K562 (cell line): ENCODE measurements around the gene RIC3. TPM values are rescaled to one million over a fixed set of nuclear protein-coding genes. Genes with fewer than 3 reads are reported as not detected.

ENCODE experiments used
- ATAC-seq: fragments of 200-7000 bp; cut with Tn5 transposase; 3 replicates; pipeline ENCODE4 v1.9.1; 2020; ENCODE audit warnings: moderate library complexity
- BruUV-seq: library from RNA; stranded (reverse); fragments of 400-500 nt; replicated peaks from 2 replicates; lab custom pipeline; 2021; lab: Mats Ljungman, UMichigan
- CTCF ChIA-PET: fragments of 300-600 bp; formaldehyde crosslinking; extraction: SDS; loops from one replicate; lab custom pipeline; 2021; ENCODE audit warnings: low intra/inter-chr PET ratio; lab: Yijun Ruan, JAX
- POLR2A ChIA-PET: fragments of 300-600, 350-650 bp; sonication (Branson Sonifier 250); formaldehyde crosslinking; extraction: SDS; loops from one replicate; lab custom pipeline; 2021; ENCODE audit warnings: antibody characterized with exemption, inconsistent platforms; lab: Yijun Ruan, JAX
- DNase-seq, 4 experiments: peaks; one replicate each; pipeline versions ENCODE4 v3.0.0 to v3.0.0-alpha.2; 2011 to 2018; ENCODE audit warnings: low spot score in 3 of 4, mixed read lengths in 3 of 4; ENCODE audit errors: extremely low read depth in 1 of 4
- FAIRE-seq: peaks from 2 replicates; lab custom pipeline; 2011; peaks lifted over from hg19 to GRCh38; lab: Jason Lieb, UNC
- H2AFZ ChIP-seq: 2 replicates; pipeline ENCODE4 v1.6.0; 2011; ENCODE audit warnings: low read depth, low read length, control low read depth, inconsistent platforms
- H3K27ac ChIP-seq: fragments of 200-600 bp; 3 replicates; pipeline ENCODE4 v1.8.0; 2011; ENCODE audit warnings: low read depth, mild to moderate bottlenecking, control low read depth, inconsistent platforms, low read length, moderate library complexity, mixed read lengths; ENCODE audit errors: extremely low read depth
- H3K27me3 ChIP-seq, 2 experiments: fragments of 300-600 bp in 1 of 2; 2 replicates in 1 of 2; 3 replicates in 1 of 2; pipeline versions ENCODE4 v1.6.0 to v1.8.0; 2011; ENCODE audit warnings: inconsistent platforms in 2 of 2, low read length in 2 of 2, mild to moderate bottlenecking in 1 of 2, mixed read lengths in 1 of 2, moderate library complexity in 1 of 2; ENCODE audit not compliant: control insufficient read depth in 2 of 2, insufficient read depth in 2 of 2
- H3K36me3 ChIP-seq: fragments of 300-600 bp; 3 replicates; pipeline ENCODE4 v1.8.0; 2011; ENCODE audit warnings: mild to moderate bottlenecking, low read length, inconsistent platforms; ENCODE audit not compliant: control insufficient read depth, insufficient read depth
- H3K4me1 ChIP-seq, 2 experiments: fragments of 200-600 bp in 1 of 2; replicated peaks in 1 of 2; 2 replicates in 1 of 2; 3 replicates in 1 of 2; pipeline versions ENCODE4 v1.5.1 to v1.8.0; 2011; ENCODE audit warnings: inconsistent platforms in 2 of 2, low read length in 2 of 2, mild to moderate bottlenecking in 1 of 2, mixed read lengths in 1 of 2, moderate library complexity in 1 of 2; ENCODE audit not compliant: control insufficient read depth in 2 of 2, insufficient read depth in 2 of 2
- H3K4me2 ChIP-seq: 2 replicates; pipeline ENCODE4 v1.6.1; 2011; ENCODE audit warnings: low read length, control low read depth, inconsistent platforms, mixed read lengths; ENCODE audit not compliant: insufficient read depth
- H3K4me3 ChIP-seq: fragments of 200-600 bp; sonication (generic), shearing (Covaris generic); 2 replicates; pipeline ENCODE4 v1.5.1; 2016; ENCODE audit warnings: control low read depth, inconsistent platforms
- H3K79me2 ChIP-seq: fragments of 200-600 bp; 3 replicates; pipeline ENCODE4 v1.8.0; 2011; ENCODE audit warnings: low read length, inconsistent platforms; ENCODE audit not compliant: control insufficient read depth, insufficient read depth
- H3K9ac ChIP-seq, 2 experiments: 2 replicates each; pipeline versions ENCODE4 v1.6.0 to v1.6.1; 2011; ENCODE audit warnings: low read depth in 2 of 2, low read length in 2 of 2, control low read depth in 1 of 2, inconsistent platforms in 1 of 2, mild to moderate bottlenecking in 1 of 2, mixed read lengths in 1 of 2; ENCODE audit not compliant: insufficient read depth in 1 of 2
- H3K9me1 ChIP-seq: one replicate; pipeline ENCODE4 v1.6.0; 2011; ENCODE audit warnings: inconsistent platforms, mild to moderate bottlenecking, low read length, moderate library complexity; ENCODE audit not compliant: control insufficient read depth, insufficient read depth
- H3K9me3 ChIP-seq: replicated peaks from 2 replicates; pipeline ENCODE4 v1.5.1; 2011; ENCODE audit warnings: low read depth, low read length, inconsistent platforms; ENCODE audit not compliant: control insufficient read depth, insufficient read depth
- H4K20me1 ChIP-seq: replicated peaks from 2 replicates; pipeline ENCODE4 v1.6.1; 2011; ENCODE audit warnings: low read length, inconsistent platforms, mixed read lengths; ENCODE audit not compliant: control insufficient read depth, insufficient read depth
- BCOR ChIP-seq: fragments of 450-650 bp; IDR thresholded peaks from 2 replicates; pipeline ENCODE4 v1.6.1; 2016
- BRD4 ChIP-seq: fragments of 200-600 bp; sonication (generic); IDR thresholded peaks from 2 replicates; pipeline ENCODE4 v1.6.1; 2017; ENCODE audit warnings: inconsistent platforms
- CREB3 ChIP-seq: fragments of 450-650 bp; conservative IDR thresholded peaks from 2 replicates; pipeline ENCODE4 v1.6.1; 2016; ENCODE audit warnings: missing genetic modification characterization, low read depth, mild to moderate bottlenecking, missing compliant biosample characterization, moderate library complexity
- EP300 ChIP-seq: IDR thresholded peaks from 2 replicates; pipeline ENCODE4 v1.6.1; 2012; ENCODE audit warnings: low read length, improper control_type of control experiment
- ESRRA ChIP-seq: fragments of 450-650 bp; IDR thresholded peaks from 2 replicates; pipeline ENCODE4 v1.6.1; 2014; ENCODE audit warnings: low read depth, mild to moderate bottlenecking, moderate library complexity, borderline replicate concordance
- HEY1 ChIP-seq: fragments of 250-450 bp; sonication (Bioruptor Pico); IDR thresholded peaks from 2 replicates; pipeline ENCODE4 v1.5.0; 2020; ENCODE audit warnings: mild to moderate bottlenecking, moderate library complexity, borderline replicate concordance
- HMGN3 ChIP-seq: IDR thresholded peaks from 2 replicates; pipeline ENCODE4 v1.6.1; 2011; ENCODE audit warnings: borderline replicate concordance, low read depth, mild to moderate bottlenecking, mixed read lengths, low read length; ENCODE audit not compliant: insufficient read length; ENCODE audit errors: extremely low read depth
- POLR3G ChIP-seq: IDR thresholded peaks from 2 replicates; pipeline ENCODE4 v1.6.1; 2011; ENCODE audit not compliant: insufficient read length, insufficient replicate concordance; ENCODE audit errors: extremely low read depth
- RFX7 ChIP-seq: fragments of 250-450 bp; sonication (Bioruptor Pico); IDR thresholded peaks from 2 replicates; pipeline ENCODE4 v1.5.1; 2021; ENCODE audit warnings: mild to moderate bottlenecking
- RUNX1 ChIP-seq: sonication (generic); IDR thresholded peaks from 2 replicates; pipeline ENCODE4 v1.6.1; 2016; ENCODE audit warnings: antibody characterized with exemption, low read depth
- U2AF2 ChIP-seq: fragments of 200-400 bp; formaldehyde crosslinking; optimal IDR thresholded peaks from 2 replicates; pipeline ENCODE3; 2017; ENCODE audit warnings: low read depth, mild to moderate bottlenecking, low read length
- ZBTB9 ChIP-seq: fragments of 450-650 bp; formaldehyde crosslinking; IDR thresholded peaks from 2 replicates; pipeline ENCODE4 v1.4.0; 2020; ENCODE audit warnings: mild to moderate bottlenecking, moderate library complexity
- WGBS: fragments of 100-300 bp; shearing (Covaris generic); methylation state at CpG from one replicate; pipeline ENCODE4 v1.1.6; 2016; ENCODE audit warnings: low coverage, mixed read lengths; ENCODE audit not compliant: insufficient coverage; ENCODE audit errors: missing lambda C conversion rate; 5-methylcytosine and 5-hydroxymethylcytosine counted together
- in situ Hi-C: fragments of 300-500 bp; cut with MboI; formaldehyde crosslinking; loops from 4 replicates; pipeline ENCODE4 v1.15.0; 2018; ENCODE audit warnings: inconsistent platforms, mixed read lengths
- intact Hi-C: fragments of 100-400 bp; cut with micrococcal nuclease; formaldehyde crosslinking; loops from 2 replicates; pipeline ENCODE4 v1.14.2; 2022
- polyA plus RNA-seq, 8 experiments: library from polyadenylated mRNA; depleted of rRNA in 4 of 8; stranded (reverse) in 5 of 8; unstranded in 3 of 8; fragments of >200 nt; fragmentation: Nextera tagmentation in 2 of 8; fragmentation: Illumina TruSeq in 1 of 8; extraction: Ambion mirVana in 2 of 8; extraction: Trizol in 1 of 8; gene quantifications; 2 replicates each; pipeline versions ENCODE4 v1.2.1 to v1.2.3, GENCODE V29; 2011 to 2014; ENCODE audit warnings: inconsistent platforms in 1 of 8, missing spikeins in 1 of 8
- total RNA-seq, 7 experiments: library from RNA; depleted of rRNA in 6 of 7; stranded (reverse); fragments of >200 nt in 6 of 7; fragmentation: Illumina TruSeq in 2 of 7; extraction: Trizol in 2 of 7; gene quantifications; 2 replicates each; pipeline versions ENCODE4 v1.2.1 to v1.2.3, GENCODE V29; 2011 to 2021; ENCODE audit warnings: low replicate concordance in 1 of 7
- TF ChIP-seq, protein P1 (sequence below): fragments of 250-450 bp; sonication (Bioruptor Pico); IDR thresholded peaks from 2 replicates; pipeline ENCODE4 v1.5.0; 2021
- TF ChIP-seq, protein P2 (sequence below): fragments of 250-450 bp; sonication (Bioruptor Pico); IDR thresholded peaks from 2 replicates; pipeline ENCODE4 v1.8.0; 2022; ENCODE audit warnings: moderate library complexity, mild to moderate bottlenecking, inconsistent platforms
- TF ChIP-seq, protein P3 (sequence below), 2 experiments: fragments of 450-650 bp; conservative IDR thresholded peaks; 2 replicates each; pipeline ENCODE4 v1.6.1; 2017; ENCODE audit warnings: mild to moderate bottlenecking in 2 of 2, moderate library complexity in 2 of 2

Gene RIC3
- total and polyA plus RNA-seq, 9 of the 15 experiments (the other 6 are each of a cell fraction or from before 2014, with no cell fraction given): 0.03 to 0.16 (median 0.05) TPM; not detected in 4

DNA sequence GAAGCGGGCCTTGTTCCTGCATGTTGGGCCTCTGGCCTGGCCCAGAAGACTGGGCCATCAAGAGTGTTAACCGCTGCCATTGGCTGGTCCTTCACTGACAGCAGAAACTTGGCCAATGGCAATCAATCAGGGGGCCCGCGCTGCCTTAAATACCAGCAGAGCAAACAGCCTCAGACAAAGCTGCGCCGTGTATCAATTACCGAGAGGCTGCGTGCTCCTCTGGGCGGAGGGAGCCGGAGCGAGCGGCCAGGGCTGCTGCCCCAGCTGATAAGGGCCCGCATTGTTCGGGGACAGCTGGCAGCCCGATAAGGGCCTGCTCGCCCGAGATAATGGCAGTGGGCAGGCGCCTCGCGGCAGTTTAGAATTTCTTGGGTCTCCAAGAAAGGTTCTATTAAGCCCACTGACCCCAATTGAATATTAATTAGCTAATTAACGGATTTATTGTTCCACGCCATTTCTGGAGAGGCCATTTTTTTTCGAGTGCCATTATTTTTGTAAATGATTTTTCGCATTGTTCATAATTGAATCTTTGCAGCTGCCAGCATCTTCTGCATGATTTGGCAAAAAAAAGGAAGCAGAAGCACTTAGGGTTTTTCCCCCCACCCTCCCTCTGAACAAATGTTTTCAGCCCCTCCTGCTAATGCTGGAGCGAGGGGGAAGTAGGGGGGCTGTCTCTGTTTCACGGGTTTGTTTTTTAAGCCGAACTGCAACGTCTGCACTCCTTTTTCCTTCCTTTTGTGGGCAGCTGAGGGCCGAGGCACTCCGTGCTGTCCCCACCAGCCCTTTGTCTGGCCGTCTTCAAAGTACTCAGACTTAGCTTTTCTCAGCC is 37.6 kb upstream of the RIC3 start (continued):
- peak; percentile 63; the same call in 1 of the 2 replicates for TF ChIP-seq HEY1 (CRISPR knock-in tag)
- TF ChIP-seq U2AF2: no peak
- peak; percentile 86 for TF ChIP-seq EP300
- peak; percentile 94 for TF ChIP-seq RUNX1
- TF ChIP-seq HMGN3: peak; percentile 100
- TF ChIP-seq POLR3G: no peak

GRCh38 chr11:8205566-8205965 is 36.7 kb upstream of the RIC3 start:
- Histone ChIP-seq H2AFZ (no peak overlapping the region), H3K4me3 (no peak overlapping the region), H3K4me1 (peaks cover 20 to 25% of the 10 kb centered on the region in 2 experiments; a peak in 4 of 5 replicates), H3K9ac (no peak overlapping the region), H3K27me3 (peaks cover 2 to 15% of the 10 kb centered on the region in 2 experiments; a peak in 2 of 5 replicates), H4K20me1 (peaks cover 3% of the 10 kb centered on the region; the same call in 1 of the 2 replicates), H3K79me2 (no peaks in the 10 kb centered on the region), H3K36me3 (no peaks in the 10 kb centered on the region), H3K4me2 (peak overlapping the region; percentile 68), H3K9me3 (no peaks in the 10 kb centered on the region), H3K27ac (no peak overlapping the region), H3K9me1 (no peaks in the 10 kb centered on the region)
- in situ Hi-C loops: no loop called here
- ChIA-PET POLR2A (interaction anchor here (0.6 to 1.9 kb wide), 3 partner anchors 9 to 721 kb away, joined by 3 to 7 read pairs (median 4); no protein-coding TSS in a partner anchor), CTCF (no interaction called here)
- intact Hi-C loops: no loop called here
- no peak for DNase-seq
- no peak for ATAC-seq
- peak; percentile 15 for FAIRE-seq
- no TSS peak for BruUV-seq
- WGBS: 50% methylated on average over 8 of the region's 8 CpGs
- TF ChIP-seq BRD4 (no peak), ESRRA (no peak), ZBTB9 (CRISPR knock-in tag) (no peak), RFX7 (CRISPR knock-in tag) (no peak), CREB3 (no peak), BCOR (no peak)
- TF ChIP-seq, protein P1, sequence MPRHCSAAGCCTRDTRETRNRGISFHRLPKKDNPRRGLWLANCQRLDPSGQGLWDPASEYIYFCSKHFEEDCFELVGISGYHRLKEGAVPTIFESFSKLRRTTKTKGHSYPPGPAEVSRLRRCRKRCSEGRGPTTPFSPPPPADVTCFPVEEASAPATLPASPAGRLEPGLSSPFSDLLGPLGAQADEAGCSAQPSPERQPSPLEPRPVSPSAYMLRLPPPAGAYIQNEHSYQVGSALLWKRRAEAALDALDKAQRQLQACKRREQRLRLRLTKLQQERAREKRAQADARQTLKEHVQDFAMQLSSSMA (CRISPR knock-in tag): no peak
- TF ChIP-seq, protein P2, sequence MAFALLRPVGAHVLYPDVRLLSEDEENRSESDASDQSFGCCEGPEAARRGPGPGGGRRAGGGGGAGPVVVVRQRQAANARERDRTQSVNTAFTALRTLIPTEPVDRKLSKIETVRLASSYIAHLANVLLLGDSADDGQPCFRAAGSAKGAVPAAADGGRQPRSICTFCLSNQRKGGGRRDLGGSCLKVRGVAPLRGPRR (CRISPR knock-in tag): no peak
- TF ChIP-seq, protein P3, sequence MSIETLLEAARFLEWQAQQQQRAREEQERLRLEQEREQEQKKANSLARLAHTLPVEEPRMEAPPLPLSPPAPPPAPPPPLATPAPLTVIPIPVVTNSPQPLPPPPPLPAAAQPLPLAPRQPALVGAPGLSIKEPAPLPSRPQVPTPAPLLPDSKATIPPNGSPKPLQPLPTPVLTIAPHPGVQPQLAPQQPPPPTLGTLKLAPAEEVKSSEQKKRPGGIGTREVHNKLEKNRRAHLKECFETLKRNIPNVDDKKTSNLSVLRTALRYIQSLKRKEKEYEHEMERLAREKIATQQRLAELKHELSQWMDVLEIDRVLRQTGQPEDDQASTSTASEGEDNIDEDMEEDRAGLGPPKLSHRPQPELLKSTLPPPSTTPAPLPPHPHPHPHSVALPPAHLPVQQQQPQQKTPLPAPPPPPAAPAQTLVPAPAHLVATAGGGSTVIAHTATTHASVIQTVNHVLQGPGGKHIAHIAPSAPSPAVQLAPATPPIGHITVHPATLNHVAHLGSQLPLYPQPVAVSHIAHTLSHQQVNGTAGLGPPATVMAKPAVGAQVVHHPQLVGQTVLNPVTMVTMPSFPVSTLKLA (conservative IDR thresholded peaks at IDR 0.05): no peak
